ENCODE results near the gene SRPK3. TPM values are rescaled to one million over a fixed set of nuclear protein-coding genes. Genes with fewer than 3 reads are reported as not detected.
"Not testable (repeated sequence)": the region's sequence is repeated elsewhere in the genome, so short reads cannot be mapped to it uniquely, and the experiment has no call there.

Gene SRPK3
- total RNA-seq, 2 donors from 2014 or later, result not detected

DNA sequence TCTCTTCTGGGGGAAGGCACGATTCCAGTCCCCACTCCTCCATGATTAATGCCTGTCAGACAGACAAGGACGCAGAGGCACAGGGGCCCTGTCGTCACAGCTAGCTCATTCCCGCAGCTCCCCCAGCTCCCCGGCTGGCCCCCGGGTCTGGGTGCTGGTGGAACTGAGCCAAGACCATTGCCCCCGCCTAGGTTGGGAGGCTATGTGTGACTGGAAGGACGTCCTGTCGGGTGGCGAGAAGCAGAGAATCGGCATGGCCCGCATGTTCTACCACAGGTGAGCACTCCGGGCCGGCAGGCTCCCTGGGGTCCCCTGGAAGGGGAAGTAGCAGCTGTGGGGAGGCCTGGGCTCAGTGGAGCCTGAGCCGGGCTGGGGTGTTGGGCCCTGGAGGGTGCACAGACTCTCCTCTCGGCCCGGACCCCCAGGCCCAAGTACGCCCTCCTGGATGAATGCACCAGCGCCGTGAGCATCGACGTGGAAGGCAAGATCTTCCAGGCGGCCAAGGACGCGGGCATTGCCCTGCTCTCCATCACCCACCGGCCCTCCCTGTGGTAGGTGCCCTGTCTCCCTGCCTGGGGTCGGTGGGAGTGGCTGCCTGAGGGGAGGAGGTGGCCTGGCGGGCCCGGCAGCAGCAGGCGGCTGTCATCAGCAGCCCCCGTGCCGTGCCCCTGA is 37.9 kb upstream of the SRPK3 start:
- not testable (repeated sequence) for ATAC-seq; DNase-seq (ENCODE audit: low spot score in 2 of 2); H3K36me3 Mint-ChIP-seq; H3K9me3 Mint-ChIP-seq; H3K27ac Mint-ChIP-seq

DNA sequence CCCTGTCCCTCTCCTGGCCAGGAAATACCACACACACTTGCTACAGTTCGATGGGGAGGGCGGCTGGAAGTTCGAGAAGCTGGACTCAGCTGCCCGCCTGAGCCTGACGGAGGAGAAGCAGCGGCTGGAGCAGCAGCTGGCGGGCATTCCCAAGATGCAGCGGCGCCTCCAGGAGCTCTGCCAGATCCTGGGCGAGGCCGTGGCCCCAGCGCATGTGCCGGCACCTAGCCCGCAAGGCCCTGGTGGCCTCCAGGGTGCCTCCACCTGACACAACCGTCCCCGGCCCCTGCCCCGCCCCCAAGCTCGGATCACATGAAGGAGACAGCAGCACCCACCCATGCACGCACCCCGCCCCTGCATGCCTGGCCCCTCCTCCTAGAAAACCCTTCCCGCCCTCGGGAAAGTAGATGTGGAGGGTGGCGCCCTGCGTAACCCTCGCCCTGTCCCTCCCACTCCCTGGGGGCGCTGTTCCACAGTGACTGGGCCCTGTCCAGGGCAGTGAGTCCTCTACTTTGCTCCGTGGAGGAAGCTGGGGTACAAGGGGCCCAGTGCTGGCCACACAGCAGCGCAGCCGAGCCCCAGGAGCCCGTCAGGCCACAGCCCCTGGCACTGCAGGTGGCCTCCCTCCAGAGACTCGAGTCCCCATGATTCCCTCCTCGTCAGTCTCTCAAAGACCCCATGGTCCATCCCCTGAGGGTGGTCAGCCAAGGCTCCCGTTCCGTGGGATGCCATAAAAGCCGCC is 37.2 kb upstream of the SRPK3 start:
- H3K36me3 Mint-ChIP-seq; H3K27ac Mint-ChIP-seq; H3K9me3 Mint-ChIP-seq; ATAC-seq; DNase-seq (ENCODE audit: low spot score in 2 of 2): not testable (repeated sequence)

DNA sequence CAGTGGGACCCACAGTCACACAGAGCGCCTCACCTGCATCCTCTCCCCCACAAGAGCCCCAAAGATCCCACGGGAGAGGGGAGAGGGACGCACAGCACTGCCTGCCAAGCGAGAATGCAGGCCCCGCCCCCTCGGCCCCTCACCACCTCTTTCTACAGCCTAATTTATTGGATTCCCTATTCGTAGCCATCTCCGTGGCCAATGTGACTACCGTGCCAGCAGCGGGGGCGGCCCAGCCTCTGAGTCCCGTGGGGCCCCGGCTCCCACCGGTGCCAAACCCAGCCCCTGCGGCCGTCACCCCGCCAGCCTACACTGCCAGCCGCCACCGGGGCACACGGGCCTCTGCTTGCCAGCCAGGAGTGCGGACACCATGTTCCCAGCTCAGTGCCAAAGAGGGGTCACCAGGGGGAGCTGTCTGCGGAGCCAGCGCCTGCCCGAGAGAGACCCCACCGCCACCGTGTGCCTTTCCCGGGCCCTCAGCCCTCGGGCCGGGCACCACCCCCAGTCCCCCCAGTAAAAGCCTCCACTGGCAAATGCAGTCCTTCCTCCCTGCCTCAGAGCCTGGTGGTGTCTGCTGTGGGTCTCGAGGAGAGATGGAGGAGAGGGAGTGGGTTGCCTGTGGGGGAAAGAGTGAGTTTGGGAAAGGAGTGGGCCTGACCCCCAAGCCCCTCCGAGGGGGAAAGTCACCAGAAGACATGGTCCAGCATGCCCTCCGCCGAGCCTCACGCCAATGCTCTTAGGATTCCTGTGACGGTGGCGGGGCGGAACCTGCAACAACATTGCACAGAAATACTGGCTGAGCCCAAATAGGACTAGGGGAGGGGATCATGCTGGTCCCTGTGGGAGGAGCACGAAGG is 36.4 kb upstream of the SRPK3 start:
- ATAC-seq, result no peak

DNA sequence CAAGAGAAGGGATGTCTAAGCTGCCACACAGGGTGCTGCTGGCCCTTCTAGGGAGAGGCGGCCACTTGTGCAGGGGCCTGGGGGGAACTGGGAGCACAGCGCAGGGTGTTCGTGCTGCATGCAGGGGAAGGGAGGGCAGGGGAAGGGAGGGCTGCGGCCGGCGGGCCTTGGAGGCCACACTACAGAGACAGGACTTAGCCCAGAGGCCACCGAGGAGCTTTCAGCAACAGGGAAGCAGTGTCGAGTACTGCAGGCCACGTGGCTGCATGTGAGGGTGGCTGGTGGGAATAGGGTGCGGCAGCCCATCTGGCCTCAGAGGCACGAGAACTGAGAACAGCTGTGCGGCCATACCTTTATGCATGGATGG is 35.8 kb upstream of the SRPK3 start:
- ATAC-seq; DNase-seq (ENCODE audit: low spot score in 2 of 2); H3K9me3 Mint-ChIP-seq; H3K27ac Mint-ChIP-seq; H3K36me3 Mint-ChIP-seq: not testable (repeated sequence)

More for the DNA sequence above, 36.4 kb upstream of the SRPK3 start:
- no peaks in the 10 kb centered on the region for H3K36me3 Mint-ChIP-seq
- H3K9me3 Mint-ChIP-seq, result no peaks in the 10 kb centered on the region
- no peak for DNase-seq (ENCODE audit: low spot score in 2 of 2)
- H3K27ac Mint-ChIP-seq, result no peak overlapping the region

DNA sequence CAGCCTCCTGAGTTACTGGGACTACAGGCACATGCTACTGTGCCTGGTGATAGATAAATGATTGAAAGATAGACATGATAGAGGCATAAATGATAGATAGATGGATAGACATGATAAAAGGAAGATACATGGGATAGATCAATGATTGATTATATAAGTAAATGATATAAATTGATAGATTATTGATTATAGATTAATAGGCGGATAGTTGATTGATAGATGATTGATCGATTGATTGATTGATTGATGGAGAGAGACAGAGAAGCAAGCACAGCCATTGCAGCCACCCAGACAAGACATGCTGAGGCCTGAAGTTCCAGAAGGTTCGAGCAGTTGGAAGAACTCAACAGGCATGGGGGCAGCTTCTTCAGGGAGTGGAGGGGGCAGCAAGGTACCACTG is 34.5 kb upstream of the SRPK3 start:
- Mint-ChIP-seq H3K36me3 (no peaks in the 10 kb centered on the region), H3K9me3 (no peaks in the 10 kb centered on the region), H3K27ac (no peak overlapping the region)
- ATAC-seq, result no peak
- DNase-seq (ENCODE audit: low spot score in 2 of 2), result no peak

DNA sequence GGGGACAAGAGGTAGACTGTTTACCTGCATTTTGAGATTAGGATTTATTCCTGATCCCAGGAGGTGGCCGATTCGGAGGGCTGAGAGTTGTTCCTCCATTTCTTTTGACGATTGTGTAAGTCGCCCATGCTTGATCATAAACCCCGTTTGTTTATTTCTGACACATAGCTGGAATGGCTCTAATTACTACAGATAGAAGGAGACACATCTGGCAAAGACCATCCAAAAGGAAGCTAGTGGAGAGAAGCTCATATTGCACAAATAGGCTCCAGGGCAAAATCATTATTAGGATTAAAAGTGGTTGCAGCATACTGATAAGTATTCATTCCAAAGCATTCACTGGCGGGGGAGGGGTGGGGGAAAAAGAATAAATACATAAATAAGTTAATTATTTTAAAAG is 33.9 kb upstream of the SRPK3 start:
- H3K36me3 Mint-ChIP-seq; H3K9me3 Mint-ChIP-seq; ATAC-seq; H3K27ac Mint-ChIP-seq; DNase-seq (ENCODE audit: low spot score in 2 of 2): not testable (repeated sequence)

DNA sequence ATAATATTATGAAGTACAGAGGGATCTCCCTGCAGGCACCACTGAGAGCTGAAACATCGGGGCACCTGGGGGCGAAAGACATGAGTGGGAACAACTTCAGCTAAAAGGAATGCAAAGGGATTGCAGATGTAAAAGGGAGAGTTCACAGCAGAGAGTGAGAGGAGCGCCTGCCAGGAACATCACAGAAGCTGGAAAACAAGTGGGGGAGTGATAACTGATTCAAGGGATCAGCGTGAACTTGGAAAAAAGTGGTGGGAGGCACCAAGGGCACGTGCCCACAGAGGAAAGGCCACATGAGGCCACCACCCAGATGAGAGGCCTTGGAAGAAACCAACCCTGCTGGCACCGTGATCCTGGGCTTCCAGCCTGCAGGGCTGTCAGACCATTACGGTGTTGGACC is 31.8 kb upstream of the SRPK3 start:
- not testable (repeated sequence) for H3K9me3 Mint-ChIP-seq; H3K27ac Mint-ChIP-seq; H3K36me3 Mint-ChIP-seq; DNase-seq (ENCODE audit: low spot score in 2 of 2); ATAC-seq

DNA sequence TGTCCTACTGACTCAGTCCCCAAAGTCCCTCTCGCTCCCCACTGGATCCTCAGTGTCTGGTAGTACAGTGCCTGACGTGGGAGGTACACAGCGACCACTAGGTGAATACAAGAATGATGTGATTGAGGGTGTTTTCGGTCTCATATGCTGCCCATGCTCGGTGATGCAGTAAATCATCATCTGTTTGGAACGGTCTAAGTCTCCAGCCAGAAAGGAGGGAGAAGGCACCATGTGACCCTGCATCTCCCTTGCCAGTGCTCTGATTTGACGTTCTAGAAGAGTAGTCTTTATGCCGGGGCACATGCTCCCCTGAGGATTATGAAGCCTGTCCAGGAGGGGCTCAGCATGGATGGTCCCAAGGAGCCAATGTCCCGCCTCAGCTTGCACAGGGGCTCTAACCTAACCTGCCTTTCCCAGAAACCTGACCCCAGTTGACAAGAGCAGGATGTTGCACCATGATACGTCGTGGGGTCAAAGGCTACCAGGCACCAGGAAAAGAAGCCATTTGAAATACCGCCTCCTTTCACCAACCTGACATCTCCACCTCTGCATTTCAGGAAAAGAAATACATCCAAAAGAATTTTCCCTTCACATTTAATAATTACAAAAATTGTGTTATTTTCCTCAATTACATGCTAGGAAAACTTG is 30.6 kb upstream of the SRPK3 start:
- ATAC-seq, result no peak
- DNase-seq (ENCODE audit: low spot score in 2 of 2), result no peak
- Mint-ChIP-seq H3K27ac (no peak overlapping the region), H3K9me3 (no peaks in the 10 kb centered on the region), H3K36me3 (no peaks in the 10 kb centered on the region)

DNA sequence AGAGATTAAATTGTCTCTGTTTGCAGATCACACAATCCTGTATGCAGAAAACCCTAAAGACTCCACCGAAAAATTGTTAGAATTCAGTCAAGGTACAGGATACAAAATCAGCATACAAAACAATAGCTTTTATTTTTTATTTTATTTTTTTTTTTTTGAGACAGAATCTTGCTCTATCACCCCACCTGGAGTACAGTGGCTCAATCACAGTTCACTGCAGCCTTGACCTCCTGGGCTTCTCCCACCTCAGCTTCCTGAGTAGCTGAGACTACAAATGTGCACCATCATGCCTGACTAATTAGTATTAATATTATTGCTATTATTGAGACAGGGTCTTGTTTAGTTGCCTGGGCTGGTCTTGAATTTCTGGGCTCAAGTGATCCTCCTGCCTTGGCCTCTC is 25.7 kb upstream of the SRPK3 start:
- Mint-ChIP-seq H3K36me3 (no peaks in the 10 kb centered on the region), H3K9me3 (no peaks in the 10 kb centered on the region), H3K27ac (no peak overlapping the region)
- DNase-seq (ENCODE audit: low spot score in 2 of 2) (no peak), ATAC-seq (no peak)

DNA sequence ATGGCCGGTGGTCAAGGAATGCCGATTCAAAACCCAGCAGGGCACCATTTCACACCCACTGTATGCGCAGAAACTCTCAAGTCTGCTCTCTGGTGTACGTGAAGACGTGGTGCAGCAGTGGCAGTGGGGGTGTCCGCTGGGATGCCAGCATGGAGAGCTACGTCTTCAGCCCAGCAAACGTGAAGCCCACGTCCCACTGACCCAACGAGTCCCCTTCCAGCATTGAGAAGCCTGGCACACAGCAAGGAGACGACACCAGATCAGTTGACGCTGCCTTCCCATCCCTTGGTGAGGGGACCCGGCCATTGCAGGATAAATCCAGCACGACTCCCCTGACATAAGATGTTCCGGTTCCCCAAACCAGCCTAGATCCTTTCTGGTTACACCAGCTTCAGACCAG is 19.0 kb upstream of the SRPK3 start:
- Mint-ChIP-seq H3K9me3 (no peaks in the 10 kb centered on the region), H3K27ac (no peak overlapping the region), H3K36me3 (no peaks in the 10 kb centered on the region)
- DNase-seq (ENCODE audit: low spot score in 2 of 2) (no peak), ATAC-seq (no peak)

DNA sequence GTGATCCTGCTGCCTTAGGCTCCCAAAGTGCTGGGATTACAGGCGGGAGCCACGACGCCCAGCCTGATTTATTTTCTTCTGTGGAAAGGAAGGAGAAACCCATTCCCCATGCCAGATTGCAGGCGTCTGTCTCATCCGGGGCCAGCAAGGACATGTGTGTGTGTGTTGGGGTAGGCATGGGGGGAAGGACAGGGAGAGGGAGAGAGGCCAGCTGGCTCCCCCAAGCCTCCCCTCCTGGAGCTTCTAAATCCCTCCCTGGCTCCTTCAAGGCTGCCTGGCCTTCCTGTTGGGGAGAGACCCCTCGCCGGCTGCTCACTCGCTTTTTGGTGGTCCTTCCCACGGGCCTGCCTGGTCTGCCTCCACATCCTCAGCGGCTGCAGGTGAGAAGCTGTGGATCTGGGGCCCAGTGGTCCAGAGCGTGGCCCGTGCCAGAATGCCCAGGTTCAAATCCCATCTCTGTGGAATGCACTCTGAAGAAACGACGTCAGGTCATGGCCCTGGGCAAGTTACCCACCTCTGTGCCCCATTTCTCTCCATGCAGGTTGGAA is 18.1 kb upstream of the SRPK3 start:
- Mint-ChIP-seq H3K36me3 (no peaks in the 10 kb centered on the region), H3K9me3 (no peaks in the 10 kb centered on the region), H3K27ac (no peak overlapping the region)
- DNase-seq (ENCODE audit: low spot score in 2 of 2) (no peak), ATAC-seq (no peak)

DNA sequence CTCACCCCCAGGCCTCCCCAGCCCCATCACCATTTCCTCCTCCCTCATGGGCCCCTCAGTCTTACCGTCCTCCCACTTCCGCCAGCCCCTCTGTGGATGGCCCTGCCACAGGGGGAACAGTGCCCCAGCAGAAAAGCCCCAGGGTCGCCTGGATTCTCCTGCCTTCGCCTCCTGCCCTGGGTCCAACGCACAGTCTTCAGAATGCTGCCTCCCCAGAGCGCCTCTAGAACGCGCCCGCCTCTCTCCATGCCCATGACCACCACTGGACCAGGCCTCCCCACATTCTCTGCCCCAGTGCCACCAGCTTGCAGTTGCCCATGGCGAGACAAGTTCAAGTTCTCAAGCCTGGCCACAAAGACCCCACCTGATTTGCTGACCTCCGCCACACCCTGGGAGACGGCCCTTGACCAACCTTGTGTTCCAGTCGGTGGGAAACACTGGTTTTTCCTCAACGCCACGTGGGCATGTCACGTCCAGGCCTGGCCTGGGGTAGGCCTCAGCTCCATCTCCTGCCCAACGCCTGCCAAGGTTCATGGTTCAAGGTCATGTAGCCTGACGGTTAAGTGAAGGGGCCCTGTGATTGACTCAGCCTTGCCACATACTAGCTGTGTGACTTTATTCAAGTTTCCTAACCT is 17.4 kb upstream of the SRPK3 start:
- peak overlapping the region in 1 of 2 donors; percentile 63 for H3K27ac Mint-ChIP-seq
- H3K36me3 Mint-ChIP-seq, result no peaks in the 10 kb centered on the region
- H3K9me3 Mint-ChIP-seq, result no peaks in the 10 kb centered on the region
- no peak for ATAC-seq
- DNase-seq (ENCODE audit: low spot score in 2 of 2), result no peak

DNA sequence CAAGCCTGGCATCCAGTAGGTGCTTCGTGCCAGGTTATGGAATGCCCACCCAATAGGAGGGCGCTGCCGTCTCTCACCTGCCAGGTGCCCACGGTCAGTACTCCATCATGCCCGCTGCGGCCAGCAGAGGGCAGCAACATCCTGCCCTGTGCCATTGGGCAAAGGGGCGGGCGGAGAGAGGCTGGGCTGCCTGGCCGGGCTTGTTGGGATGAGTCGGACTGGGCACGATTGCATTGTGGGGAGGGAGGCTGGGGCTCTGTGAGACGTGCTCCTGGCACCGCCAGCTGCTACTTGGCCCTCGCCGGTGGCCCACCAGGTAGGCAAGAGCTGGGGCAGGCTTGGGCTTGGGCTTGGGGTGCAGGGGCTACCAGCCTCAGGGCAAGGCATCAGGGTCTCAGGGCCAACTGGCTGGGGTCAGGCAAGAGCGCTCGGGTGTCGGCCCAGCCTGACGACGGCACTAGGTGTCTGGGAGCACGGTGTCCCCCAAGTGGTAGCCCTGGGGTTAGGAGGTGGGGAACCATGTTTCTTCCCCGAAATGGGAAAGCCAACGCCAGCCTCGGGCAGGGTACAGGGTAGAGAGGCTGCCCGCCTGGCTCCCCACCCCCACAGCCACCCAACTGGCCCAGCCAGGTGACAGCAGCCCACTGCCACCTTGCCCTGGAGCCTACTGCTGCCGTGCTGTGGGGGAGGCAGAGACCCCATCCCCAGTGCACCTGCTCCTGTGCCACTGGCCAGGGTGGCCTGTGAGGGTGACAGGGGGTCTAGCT is 16.7 kb upstream of the SRPK3 start, which contains the start of gene PLXNB3:
Gene PLXNB3, plus strand, starts transcription at position 261 of the 767 bp plus-strand sequence. CDS start 1,287 bp downstream, outside the sequence.
- DNase-seq (ENCODE audit: low spot score in 2 of 2) (peak; percentile 64 to 81), ATAC-seq (peak; percentile 86 to 90)
- H3K36me3 Mint-ChIP-seq, result no peaks in the 10 kb centered on the region
- no peaks in the 10 kb centered on the region for H3K9me3 Mint-ChIP-seq
- peak within 1 kb of the TSS in 1 of 2 donors; percentile 63 for H3K27ac Mint-ChIP-seq

DNA sequence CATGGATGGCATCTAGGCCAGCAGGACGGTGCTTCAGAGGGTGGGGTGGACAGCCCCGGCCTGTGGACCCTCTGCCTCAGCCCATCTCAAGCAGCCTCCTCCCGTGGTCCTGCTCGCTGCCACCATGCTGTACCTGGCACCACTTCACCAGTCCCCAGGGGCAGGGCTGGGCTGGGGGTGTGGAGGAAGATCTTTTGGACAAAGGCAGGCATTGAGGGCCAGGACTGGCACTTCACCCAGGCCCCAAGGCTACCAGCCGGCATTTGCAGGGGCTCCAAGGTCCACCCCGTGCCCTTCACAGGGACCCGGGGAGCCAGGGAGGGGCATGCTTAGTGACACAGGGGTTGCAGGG is 16.1 kb upstream of the SRPK3 start:
- no peak for ATAC-seq
- H3K9me3 Mint-ChIP-seq, result no peaks in the 10 kb centered on the region
- no peaks in the 10 kb centered on the region for H3K36me3 Mint-ChIP-seq
- no peak for DNase-seq (ENCODE audit: low spot score in 2 of 2)
- no peak overlapping the region for H3K27ac Mint-ChIP-seq

DNA sequence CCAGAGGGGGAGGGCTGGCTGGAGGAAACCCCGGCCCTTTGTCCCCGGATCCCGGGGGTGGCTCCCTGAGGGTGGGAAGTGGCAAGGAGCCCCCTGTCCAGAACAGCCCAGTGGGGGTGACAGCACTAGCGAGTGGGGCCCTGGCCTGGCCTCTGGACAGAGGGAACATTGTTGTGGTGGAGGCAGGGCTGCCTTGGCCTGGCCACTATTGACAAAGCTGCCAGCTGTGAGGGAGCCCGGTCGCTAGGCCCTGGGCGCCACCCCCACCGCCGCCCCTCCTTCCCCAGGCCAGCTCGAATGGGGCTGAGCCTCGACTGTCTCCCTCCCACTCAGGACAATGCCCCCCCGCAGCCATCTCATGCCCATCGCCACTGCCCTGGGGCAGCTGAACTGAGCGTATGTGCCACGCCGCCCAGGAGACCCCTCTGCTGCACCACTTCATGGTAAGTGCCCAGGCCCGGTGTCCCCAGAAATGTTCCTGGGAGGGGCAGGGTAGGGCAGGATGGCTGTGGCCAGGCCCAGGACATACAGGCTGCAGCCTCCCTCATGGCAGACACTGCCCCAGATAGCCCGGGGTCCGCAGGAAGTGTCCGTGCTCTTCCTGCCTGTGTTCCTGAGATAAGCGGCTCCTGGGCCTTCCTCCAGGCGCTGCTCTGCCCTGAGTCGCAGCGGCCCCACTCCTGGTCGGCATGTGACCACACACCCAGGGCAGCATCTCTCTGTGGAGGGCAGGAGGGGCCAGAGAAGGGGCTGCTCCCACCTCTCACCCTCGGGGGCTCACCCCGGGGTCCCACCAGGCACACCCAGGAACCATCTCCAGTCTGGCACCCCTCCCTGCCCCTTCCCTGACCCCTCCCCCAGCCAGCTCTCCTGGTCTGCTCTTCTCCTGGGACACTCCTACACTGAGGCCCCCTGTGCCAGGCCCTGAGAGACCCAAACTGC is 15.4 kb upstream of the SRPK3 start:
- no peak for DNase-seq (ENCODE audit: low spot score in 2 of 2)
- no peak overlapping the region for H3K27ac Mint-ChIP-seq
- no peaks in the 10 kb centered on the region for H3K9me3 Mint-ChIP-seq
- H3K36me3 Mint-ChIP-seq, result no peaks in the 10 kb centered on the region
- no peak for ATAC-seq

Measured in activated naive CD4-positive, alpha-beta T cell treated with anti-CD3 and anti-CD28 coated beads, Interleukin-2, amount 50 U/mL, for 72 hours (primary cell).